ENCODE data around the gene TCERG1L. TPM values are rescaled to one million over a fixed set of nuclear protein-coding genes. Genes with fewer than 3 reads are reported as not detected.

TCERG1L gene
- total RNA-seq, 1 donor from 2014 or later = 2.7 TPM

GRCh38 chr10:131062621-131063260, 248.8 kb downstream of the TCERG1L start:
- no peak overlapping the region for H3K27ac Mint-ChIP-seq
- H3K9me3 Mint-ChIP-seq = peaks cover 4% of the 10 kb centered on the region
- no peak for TF ChIP-seq CTCF (conservative IDR thresholded peaks at IDR 0.05)
- H3K27me3 Mint-ChIP-seq = peaks cover 12% of the 10 kb centered on the region
- H3K4me3 Mint-ChIP-seq = no peak overlapping the region
- no peaks in the 10 kb centered on the region for H3K36me3 Mint-ChIP-seq
- peak; percentile 57 for DNase-seq (ENCODE audit: extremely low spot score, unreplicated experiment)
- no peaks in the 10 kb centered on the region for H3K4me1 Mint-ChIP-seq (ENCODE audit: unreplicated experiment)

GRCh38 chr10:131061216-131061615, 250.3 kb downstream of the TCERG1L start:
- no peak overlapping the region for H3K27ac Mint-ChIP-seq
- H3K27me3 Mint-ChIP-seq = peaks cover 12% of the 10 kb centered on the region
- peaks cover 4% of the 10 kb centered on the region for H3K9me3 Mint-ChIP-seq
- DNase-seq (ENCODE audit: extremely low spot score, unreplicated experiment) = peak; percentile 18
- no peaks in the 10 kb centered on the region for H3K36me3 Mint-ChIP-seq
- H3K4me1 Mint-ChIP-seq (ENCODE audit: unreplicated experiment) = no peaks in the 10 kb centered on the region
- no peak overlapping the region for H3K4me3 Mint-ChIP-seq
- no peak for TF ChIP-seq CTCF (conservative IDR thresholded peaks at IDR 0.05)

- no peak for TF ChIP-seq CTCF (conservative IDR thresholded peaks at IDR 0.05)
- H3K4me1 Mint-ChIP-seq (ENCODE audit: unreplicated experiment) = no peaks in the 10 kb centered on the region
- H3K27ac Mint-ChIP-seq = no peak overlapping the region
- DNase-seq (ENCODE audit: extremely low spot score, unreplicated experiment) = no peak
- H3K9me3 Mint-ChIP-seq = peaks cover 4% of the 10 kb centered on the region
- H3K36me3 Mint-ChIP-seq = no peaks in the 10 kb centered on the region
- H3K27me3 Mint-ChIP-seq = peaks cover 12% of the 10 kb centered on the region
- no peak overlapping the region for H3K4me3 Mint-ChIP-seq
These were observed 251.6 kb downstream of the TCERG1L start for GRCh38 chr10:131059881-131060280.

GRCh38 chr10:131058799-131059198, 252.7 kb downstream of the TCERG1L start:
- H3K27me3 Mint-ChIP-seq = peaks cover 9% of the 10 kb centered on the region
- H3K4me3 Mint-ChIP-seq = no peak overlapping the region
- peaks cover 4% of the 10 kb centered on the region for H3K9me3 Mint-ChIP-seq
- H3K4me1 Mint-ChIP-seq (ENCODE audit: unreplicated experiment) = no peaks in the 10 kb centered on the region
- TF ChIP-seq CTCF (conservative IDR thresholded peaks at IDR 0.05) = no peak
- no peak for DNase-seq (ENCODE audit: extremely low spot score, unreplicated experiment)
- H3K27ac Mint-ChIP-seq = no peak overlapping the region
- H3K36me3 Mint-ChIP-seq = no peaks in the 10 kb centered on the region

- TF ChIP-seq CTCF (conservative IDR thresholded peaks at IDR 0.05) = no peak
- H3K36me3 Mint-ChIP-seq = no peaks in the 10 kb centered on the region
- H3K4me3 Mint-ChIP-seq = no peak overlapping the region
- H3K27ac Mint-ChIP-seq = no peak overlapping the region
- H3K9me3 Mint-ChIP-seq = peaks cover 4% of the 10 kb centered on the region
- peaks cover 4% of the 10 kb centered on the region for H3K27me3 Mint-ChIP-seq
- H3K4me1 Mint-ChIP-seq (ENCODE audit: unreplicated experiment) = no peaks in the 10 kb centered on the region
- no peak for DNase-seq (ENCODE audit: extremely low spot score, unreplicated experiment)
These were observed 254.7 kb downstream of the TCERG1L start for GRCh38 chr10:131056781-131057180.

Data from type B pancreatic cell (in vitro differentiated cells).